Muscle layer of duodenum (tissue), 2 donors: ENCODE measurements around the gene SLC49A4.

Experiments used
- H3K27ac ChIP-seq: one replicate; pipeline ENCODE4 v1.7.0; 2013; ENCODE audit warnings: mild to moderate bottlenecking, low read length
- H3K27me3 ChIP-seq: one replicate; pipeline ENCODE4 v1.7.0; 2013; ENCODE audit warnings: low read depth, mild to moderate bottlenecking, control low read depth, low read length
- H3K36me3 ChIP-seq, 2 donors: one replicate each; pipeline ENCODE4 v1.7.0; 2013; ENCODE audit warnings: low read length in 2 of 2, control low read depth in 1 of 2, mild to moderate bottlenecking in 1 of 2; ENCODE audit not compliant: insufficient read depth in 2 of 2, control insufficient read depth in 1 of 2
- H3K4me1 ChIP-seq, 2 donors: one replicate each; pipeline ENCODE4 v1.7.0; 2013; ENCODE audit warnings: low read length in 2 of 2, mild to moderate bottlenecking in 2 of 2, control low read depth in 1 of 2, moderate library complexity in 1 of 2; ENCODE audit not compliant: insufficient read depth in 2 of 2, control insufficient read depth in 1 of 2
- H3K4me3 ChIP-seq, 2 donors: one replicate each; pipeline ENCODE4 v1.7.0; 2013; ENCODE audit warnings: low read length in 2 of 2, low read depth in 1 of 2, mild to moderate bottlenecking in 1 of 2
- H3K9me3 ChIP-seq, 2 donors: one replicate each; pipeline ENCODE4 v1.7.0; 2013; ENCODE audit warnings: low read length in 2 of 2, control low read depth in 1 of 2, mild to moderate bottlenecking in 1 of 2; ENCODE audit not compliant: control insufficient read depth in 1 of 2
- donor health status: healthy.

SLC49A4 gene

DNA sequence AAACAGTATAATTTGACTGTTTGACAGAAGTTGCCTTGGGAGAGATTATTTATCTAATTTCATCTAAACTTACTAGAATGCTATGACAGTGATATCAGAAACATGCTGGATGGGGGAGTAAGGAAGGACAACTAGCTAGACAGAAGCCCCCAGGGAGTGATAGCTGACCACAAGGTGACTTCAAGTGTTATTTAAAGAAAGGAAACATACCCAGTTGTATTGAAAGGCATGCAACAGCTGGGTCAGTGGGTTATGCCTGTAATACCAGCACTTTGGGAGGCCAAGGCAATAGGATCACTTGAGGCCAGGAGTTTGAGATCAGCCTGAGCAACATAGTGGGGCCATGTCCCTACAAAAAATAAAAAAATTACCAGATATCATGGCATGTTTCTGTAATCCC lies 69.6 kb downstream of the SLC49A4 start:
- H3K27ac ChIP-seq: no peak overlapping the region
- no peaks in the 10 kb centered on the region for H3K4me1 ChIP-seq
- H3K4me3 ChIP-seq: no peak overlapping the region
- no peaks in the 10 kb centered on the region for H3K9me3 ChIP-seq
- peaks cover 7 to 22% of the 10 kb centered on the region in 2 donors for H3K36me3 ChIP-seq
- H3K27me3 ChIP-seq: no peaks in the 10 kb centered on the region

DNA sequence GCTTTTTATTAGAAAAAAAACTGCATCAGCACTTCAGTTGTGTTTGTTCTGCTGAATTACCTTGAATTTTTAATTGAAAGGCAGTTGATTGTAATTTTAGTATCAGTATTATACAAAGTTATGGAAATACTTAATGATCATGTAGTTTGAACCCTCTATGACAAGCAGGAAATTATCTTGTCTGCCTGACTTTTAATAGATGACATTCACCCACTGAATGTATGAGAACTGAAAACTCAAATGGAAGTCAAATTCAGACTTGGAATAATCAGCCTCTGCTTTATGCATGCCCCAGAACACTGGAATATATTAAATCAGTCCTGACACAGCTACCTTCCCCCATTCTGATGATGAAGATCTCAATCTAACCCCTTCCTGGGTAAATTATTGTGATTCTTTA lies 73.5 kb downstream of the SLC49A4 start:
- Histone ChIP-seq H3K27me3 (no peaks in the 10 kb centered on the region), H3K36me3 (peaks cover 7 to 9% of the 10 kb centered on the region in 2 donors), H3K27ac (no peak overlapping the region), H3K4me3 (no peak overlapping the region), H3K9me3 (no peaks in the 10 kb centered on the region), H3K4me1 (no peaks in the 10 kb centered on the region)

DNA sequence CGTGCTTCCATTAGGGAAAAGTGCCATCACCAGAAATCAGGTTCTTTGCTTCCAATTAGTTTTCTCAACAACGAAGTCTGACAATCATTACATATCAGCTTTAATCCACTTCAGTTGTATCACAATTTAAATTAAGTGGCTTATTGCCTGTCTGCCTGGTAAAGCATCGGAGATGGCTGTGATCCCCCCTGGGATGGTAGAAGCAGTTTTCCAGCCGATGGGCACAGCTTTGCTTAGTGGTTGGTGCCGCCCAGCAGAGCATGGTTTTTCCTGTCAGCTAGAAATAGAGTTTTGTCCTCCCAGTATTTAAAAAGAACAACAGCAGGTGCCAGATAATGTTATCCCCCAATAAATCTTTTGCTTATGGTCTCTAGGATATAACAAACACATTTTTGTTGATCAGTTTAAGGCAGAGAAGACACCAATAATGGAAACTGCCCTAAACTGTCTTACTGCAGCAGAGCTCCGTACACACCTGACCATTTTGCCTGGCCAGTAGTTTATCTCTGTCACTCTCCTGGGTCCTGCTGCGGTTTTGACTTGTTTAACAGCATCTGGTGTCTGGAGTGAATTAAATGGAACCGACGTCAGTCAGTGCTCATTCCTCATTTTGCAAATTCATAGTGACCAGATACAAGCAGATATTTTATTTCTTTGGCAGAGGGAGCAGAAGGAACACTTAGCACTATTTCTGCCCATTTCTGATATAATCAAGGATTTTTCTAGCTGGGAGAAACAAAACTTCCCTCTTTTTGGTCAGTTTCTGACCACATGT lies 79.1 kb downstream of the SLC49A4 start:
- H3K36me3 ChIP-seq: peaks cover 0 to 14% of the 10 kb centered on the region in 2 donors
- no peaks in the 10 kb centered on the region for H3K4me1 ChIP-seq
- no peaks in the 10 kb centered on the region for H3K9me3 ChIP-seq
- H3K27ac ChIP-seq: no peak overlapping the region
- no peak overlapping the region for H3K4me3 ChIP-seq
- H3K27me3 ChIP-seq: no peaks in the 10 kb centered on the region

DNA sequence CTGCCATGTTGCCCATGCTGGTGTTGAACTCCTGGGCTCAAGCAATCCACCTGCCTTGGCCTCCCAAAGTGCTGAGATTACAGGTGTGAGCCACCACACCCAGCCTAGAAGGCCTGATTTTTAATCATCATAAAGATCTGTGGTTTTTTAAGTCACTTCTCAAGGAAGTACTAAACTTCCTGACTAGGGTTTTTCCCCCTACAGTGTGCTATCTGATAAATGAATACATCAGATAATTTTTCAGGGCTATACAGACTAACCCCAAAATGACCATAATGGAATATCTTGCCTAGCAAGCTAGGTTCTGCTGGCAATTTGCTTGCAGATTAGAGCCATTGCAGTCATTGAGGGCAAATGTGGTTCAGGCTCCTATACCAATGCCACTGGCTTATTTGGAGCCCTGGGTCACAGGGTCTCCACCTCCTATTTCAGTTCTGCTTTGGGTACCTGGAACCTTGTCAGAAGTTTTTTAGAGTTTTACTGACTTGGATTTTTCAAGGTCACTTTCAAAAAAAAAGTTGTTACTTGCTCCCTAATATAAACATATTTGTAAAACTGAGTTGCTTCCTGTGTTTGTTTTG lies 80.8 kb downstream of the SLC49A4 start:
- Histone ChIP-seq H3K4me3 (no peak overlapping the region), H3K27ac (no peak overlapping the region), H3K36me3 (peaks cover 10 to 23% of the 10 kb centered on the region in 2 donors), H3K9me3 (no peaks in the 10 kb centered on the region), H3K27me3 (no peaks in the 10 kb centered on the region), H3K4me1 (no peaks in the 10 kb centered on the region)

DNA sequence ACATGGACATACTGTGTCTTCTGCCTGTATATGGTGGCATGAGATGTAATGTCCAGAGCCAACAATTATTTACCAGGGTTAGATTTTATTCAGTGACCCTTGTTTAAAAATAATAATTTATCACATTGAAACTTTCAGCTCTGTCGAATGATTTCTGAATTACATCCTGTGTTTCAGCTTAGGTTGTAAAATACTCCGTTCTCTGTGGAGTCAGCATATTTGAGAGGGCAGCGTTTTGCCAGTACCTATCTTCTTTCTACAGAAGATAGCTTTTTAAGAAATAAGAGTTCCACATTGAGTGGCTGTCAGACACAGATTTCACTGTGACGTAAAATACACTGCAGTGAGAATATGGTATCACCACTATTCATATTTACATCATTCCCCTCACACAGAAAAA lies 85.3 kb downstream of the SLC49A4 start:
- Histone ChIP-seq H3K4me3 (no peak overlapping the region), H3K27ac (no peak overlapping the region), H3K36me3 (peaks cover 11 to 23% of the 10 kb centered on the region in 2 donors), H3K4me1 (no peaks in the 10 kb centered on the region), H3K27me3 (no peaks in the 10 kb centered on the region), H3K9me3 (no peaks in the 10 kb centered on the region)

DNA sequence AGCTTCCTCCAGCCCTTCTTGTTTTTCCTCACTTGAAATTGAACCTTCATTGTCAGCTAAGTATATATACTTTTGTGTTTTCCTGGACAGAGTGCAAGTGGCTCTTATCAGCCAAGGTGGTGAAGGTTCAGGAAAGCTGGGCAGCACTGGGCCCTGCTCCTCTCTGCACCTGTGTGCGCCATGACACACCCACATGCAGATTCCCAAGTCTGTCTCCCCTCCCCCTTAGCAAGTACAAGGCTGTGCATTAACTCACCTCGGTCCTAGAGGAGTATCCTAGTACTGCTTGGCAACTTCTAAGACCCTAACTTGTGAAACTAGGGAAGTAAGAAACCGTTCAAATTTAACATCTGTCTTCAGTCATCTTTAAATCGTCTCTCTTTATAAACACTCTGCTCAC lies 85.8 kb downstream of the SLC49A4 start:
- Histone ChIP-seq H3K4me1 (no peaks in the 10 kb centered on the region), H3K36me3 (peaks cover 11 to 23% of the 10 kb centered on the region in 2 donors), H3K9me3 (no peaks in the 10 kb centered on the region), H3K27me3 (no peaks in the 10 kb centered on the region), H3K4me3 (no peak overlapping the region), H3K27ac (no peak overlapping the region)

DNA sequence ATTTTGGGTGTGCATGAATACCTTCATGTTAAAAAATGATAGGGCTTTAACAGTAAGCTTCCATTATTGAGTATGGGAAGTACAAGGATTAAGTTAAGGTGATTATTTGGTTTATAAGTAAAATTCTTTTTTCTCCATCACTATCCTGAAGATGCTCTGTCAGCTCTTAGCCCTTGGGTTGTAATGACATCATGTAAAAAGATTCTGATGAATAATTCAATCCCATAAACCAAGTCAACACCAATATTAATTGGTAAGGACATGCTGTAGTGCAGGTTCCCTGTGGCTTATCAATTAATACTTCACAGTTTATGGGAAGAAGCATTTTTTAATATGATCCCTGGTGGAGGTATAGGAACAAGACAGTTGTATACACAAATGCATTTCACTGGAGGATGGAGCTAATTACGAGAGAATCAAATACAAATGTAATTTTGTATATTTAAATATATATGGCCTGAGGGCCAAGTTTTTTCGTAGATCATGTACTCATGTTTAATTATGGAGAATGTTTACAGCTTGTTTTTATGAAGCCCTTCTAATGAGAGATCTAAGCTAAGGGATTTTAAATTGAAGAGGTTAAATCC lies 87.6 kb downstream of the SLC49A4 start:
- peaks cover 11 to 23% of the 10 kb centered on the region in 2 donors for H3K36me3 ChIP-seq
- no peak overlapping the region for H3K27ac ChIP-seq
- H3K4me1 ChIP-seq: no peaks in the 10 kb centered on the region
- no peaks in the 10 kb centered on the region for H3K9me3 ChIP-seq
- H3K4me3 ChIP-seq: no peak overlapping the region
- H3K27me3 ChIP-seq: no peaks in the 10 kb centered on the region

DNA sequence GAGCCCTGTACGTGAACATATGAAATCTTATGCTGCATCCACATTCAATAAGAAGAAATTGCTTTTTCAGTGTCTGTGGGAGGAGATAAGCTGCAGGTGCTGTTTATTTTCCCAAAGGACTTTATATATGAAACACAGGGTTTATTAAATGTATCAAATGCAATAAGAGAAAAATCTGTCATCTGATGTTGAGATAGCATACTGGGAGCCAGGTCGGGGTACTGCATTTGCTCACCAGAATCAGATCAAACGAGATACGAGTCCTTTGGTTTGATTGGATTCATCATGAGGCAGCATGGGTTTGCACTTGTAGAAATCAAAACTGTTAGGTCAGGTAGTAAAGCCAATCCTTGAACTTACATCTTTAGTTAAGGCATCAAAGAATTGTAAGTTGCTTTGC lies 91.4 kb downstream of the SLC49A4 start:
- no peak overlapping the region for H3K27ac ChIP-seq
- peaks cover 0 to 8% of the 10 kb centered on the region in 2 donors for H3K36me3 ChIP-seq
- no peaks in the 10 kb centered on the region for H3K9me3 ChIP-seq
- H3K4me1 ChIP-seq: peaks cover 5 to 20% of the 10 kb centered on the region in 2 donors
- no peak overlapping the region for H3K4me3 ChIP-seq
- no peaks in the 10 kb centered on the region for H3K27me3 ChIP-seq

DNA sequence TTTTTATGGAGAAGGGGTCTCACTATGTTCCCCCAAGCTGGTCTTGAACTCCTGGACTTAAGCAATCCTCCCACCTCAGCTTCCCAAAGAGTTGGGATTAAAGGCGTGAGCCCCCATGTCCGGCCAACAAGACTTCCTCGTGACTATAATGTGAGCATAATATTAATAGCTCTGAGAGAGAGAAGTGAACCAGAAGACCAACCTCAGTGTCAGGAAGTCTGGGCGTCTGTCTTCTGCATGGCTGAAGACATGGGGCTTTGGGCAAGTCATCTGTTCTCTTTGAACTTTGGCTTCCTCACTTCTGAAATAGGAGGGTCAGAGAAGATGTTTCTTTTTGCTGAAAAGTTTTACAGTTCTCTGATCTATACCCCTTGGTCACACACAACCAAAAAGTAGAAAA lies 92.1 kb downstream of the SLC49A4 start:
- Histone ChIP-seq H3K4me1 (peaks cover 5 to 20% of the 10 kb centered on the region in 2 donors), H3K36me3 (peaks cover 0 to 3% of the 10 kb centered on the region in 2 donors), H3K27ac (no peak overlapping the region), H3K4me3 (no peak overlapping the region), H3K9me3 (no peaks in the 10 kb centered on the region), H3K27me3 (no peaks in the 10 kb centered on the region)

DNA sequence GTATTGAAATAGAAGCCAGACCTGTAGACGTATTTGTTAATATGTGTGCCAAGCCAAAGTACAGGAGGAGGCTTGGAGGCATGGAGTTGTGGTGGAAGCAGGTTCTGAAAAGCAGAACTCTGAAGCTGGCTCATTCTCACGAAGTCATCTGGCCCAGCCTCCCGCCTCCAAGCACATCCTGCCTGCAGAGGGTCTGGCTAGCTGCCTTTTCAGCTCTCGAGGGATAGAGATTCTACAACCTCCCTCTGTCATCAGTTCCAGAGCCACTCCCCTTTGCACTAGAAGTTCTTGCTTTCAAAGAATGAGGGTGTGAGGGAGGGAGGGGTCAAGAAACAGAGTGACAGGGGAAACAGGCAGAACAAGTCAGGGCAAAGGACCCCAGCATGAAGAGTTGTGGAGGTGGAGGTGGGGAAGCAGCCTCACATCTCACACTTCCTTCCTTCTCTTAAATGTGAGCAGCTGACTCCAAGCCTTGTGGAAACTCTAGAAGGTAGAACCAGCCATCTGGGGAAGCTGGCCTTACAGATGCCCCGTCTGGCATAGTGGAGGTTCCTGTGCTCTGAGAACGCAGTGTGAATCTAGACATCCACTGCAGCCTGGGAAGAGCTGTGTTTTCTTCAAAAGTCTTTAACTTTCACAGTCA lies 95.3 kb downstream of the SLC49A4 start:
- no peaks in the 10 kb centered on the region for H3K27me3 ChIP-seq
- H3K4me3 ChIP-seq: no peak overlapping the region
- no peaks in the 10 kb centered on the region for H3K36me3 ChIP-seq
- H3K4me1 ChIP-seq: peaks cover 5 to 20% of the 10 kb centered on the region in 2 donors
- no peak overlapping the region for H3K27ac ChIP-seq
- no peaks in the 10 kb centered on the region for H3K9me3 ChIP-seq

DNA sequence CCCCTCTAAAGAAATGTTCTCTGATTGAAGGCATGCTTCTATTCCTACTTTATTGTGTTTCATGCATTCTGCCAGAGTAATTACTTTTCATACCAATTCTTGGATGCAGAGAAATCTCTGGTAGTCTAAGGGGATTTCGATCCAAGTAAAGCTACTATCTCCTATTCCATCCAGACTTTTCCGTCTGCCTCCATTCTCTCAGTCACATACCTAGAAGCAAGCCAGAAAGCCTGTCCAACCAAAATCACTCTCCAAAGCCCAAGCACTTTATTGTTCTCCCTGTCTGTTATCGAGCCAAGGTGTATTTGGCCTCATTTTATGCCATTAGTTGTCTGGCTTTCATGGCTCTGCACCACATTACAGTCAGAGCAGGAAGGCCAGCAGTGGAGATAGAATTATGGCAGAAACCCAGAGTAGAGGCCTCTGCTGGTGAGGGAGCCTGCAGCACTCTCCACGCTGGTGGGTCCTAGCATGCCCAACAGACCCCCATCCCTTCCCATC lies 95.9 kb downstream of the SLC49A4 start:
- Histone ChIP-seq H3K27ac (no peak overlapping the region), H3K36me3 (no peaks in the 10 kb centered on the region), H3K9me3 (no peaks in the 10 kb centered on the region), H3K27me3 (no peaks in the 10 kb centered on the region), H3K4me1 (peaks cover 5 to 20% of the 10 kb centered on the region in 2 donors), H3K4me3 (no peak overlapping the region)
